AG08396 (cell line): ENCODE measurements around the gene FOXO3.

Experiments used
- DNase-seq: peaks from one replicate; pipeline ENCODE4 v3.0.0; 2012; ENCODE audit warnings: low spot score, mixed read lengths

Gene FOXO3

GRCh38 chr6:108685970-108686369, 125.3 kb downstream of the FOXO3 start:
- no peak for DNase-seq

- DNase-seq = no peak
These were observed 126.2 kb downstream of the FOXO3 start for GRCh38 chr6:108686896-108687295.

GRCh38 chr6:108687921-108688320, 127.2 kb downstream of the FOXO3 start:
- DNase-seq = no peak

GRCh38 chr6:108689272-108690161, 128.8 kb downstream of the FOXO3 start:
- peak; percentile 89 for DNase-seq

DNA sequence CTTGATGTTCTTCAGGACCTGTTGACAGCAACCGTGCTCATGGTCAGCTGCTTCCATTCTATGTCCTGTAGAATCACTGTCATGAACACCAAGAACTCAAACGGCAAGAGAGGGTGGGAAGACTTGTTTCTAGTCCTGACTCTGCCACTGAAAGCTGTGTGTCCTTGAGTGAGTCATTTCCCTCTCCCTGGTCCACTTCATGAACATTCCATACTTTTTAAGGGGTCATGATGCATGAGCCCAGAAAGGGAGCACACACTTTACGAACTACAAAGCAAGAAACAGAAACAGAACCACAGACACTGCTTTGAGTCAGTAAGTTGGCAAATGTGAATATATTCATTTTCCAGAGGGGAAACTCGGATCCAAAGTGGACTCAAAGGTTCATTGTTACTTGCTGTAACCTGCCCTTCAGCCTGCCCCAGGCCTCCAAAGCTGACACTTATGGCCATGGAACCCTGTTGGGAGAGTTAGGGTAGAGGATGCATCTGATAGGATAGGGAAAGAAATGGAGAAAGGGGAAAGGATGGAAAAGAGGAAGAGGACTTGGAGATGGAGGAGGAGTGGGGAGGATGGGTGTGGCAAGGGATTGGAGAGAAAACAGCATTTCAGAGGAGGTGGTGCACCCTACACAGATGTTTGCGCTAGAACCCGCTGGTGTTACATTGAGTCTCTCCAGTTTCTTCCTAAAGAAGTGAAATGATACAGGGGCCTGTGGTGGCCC, 129.8 kb downstream of the FOXO3 start:
- no peak for DNase-seq

DNA sequence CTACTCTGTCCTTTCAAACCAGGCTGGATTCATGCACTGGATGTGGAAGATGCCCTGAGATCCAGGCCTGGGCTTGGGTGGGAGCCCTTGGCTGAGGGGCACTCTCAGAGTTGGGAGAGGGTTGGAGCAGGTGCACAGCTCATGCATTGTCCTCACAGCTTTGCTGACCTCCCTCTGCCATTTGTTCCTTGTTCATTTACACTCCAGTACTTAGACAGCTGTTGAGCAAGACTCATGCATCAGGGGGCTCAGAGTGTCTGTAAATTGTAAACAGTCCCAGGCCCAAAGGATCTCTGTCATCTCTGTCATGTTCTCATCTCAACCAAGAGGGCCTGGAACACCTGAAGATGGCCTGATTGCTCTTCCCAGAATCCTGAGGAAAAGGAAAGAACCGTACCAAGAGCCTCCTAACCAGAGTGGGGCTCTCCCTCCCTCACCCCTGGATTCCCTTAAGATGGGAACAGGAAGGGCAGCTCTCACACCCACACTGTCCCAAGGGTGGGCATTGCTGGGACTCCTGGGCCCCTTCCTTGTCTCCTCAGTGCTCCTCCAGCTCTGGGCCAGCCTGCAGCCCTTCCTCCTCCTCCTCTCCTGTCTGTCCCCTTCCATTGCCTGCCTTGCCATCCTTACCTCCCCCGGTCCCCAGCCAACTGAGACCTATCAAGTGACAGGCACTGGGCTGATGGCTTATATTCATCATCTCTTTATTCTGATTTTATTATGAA, 132.9 kb downstream of the FOXO3 start:
- DNase-seq = no peak

DNA sequence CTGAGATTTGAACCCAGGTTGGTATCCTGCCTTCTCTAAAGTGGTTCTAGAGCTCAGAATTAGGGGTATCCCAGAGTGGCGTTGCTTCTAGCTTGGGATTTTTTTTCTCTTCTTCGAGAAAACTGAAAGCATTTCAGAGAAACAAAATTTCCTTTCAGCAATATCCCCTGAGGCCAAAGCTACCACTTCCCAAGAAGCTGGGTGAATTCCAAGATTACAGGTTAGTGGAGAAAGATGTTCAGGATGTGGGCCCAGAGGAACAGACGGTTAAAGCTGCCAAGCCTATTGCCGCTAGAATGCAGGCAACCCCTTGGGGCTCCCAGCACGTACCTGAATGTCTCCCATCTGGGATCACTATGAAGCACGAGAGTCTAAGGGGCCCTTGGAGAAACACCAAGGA, 134.1 kb downstream of the FOXO3 start:
- no peak for DNase-seq

DNA sequence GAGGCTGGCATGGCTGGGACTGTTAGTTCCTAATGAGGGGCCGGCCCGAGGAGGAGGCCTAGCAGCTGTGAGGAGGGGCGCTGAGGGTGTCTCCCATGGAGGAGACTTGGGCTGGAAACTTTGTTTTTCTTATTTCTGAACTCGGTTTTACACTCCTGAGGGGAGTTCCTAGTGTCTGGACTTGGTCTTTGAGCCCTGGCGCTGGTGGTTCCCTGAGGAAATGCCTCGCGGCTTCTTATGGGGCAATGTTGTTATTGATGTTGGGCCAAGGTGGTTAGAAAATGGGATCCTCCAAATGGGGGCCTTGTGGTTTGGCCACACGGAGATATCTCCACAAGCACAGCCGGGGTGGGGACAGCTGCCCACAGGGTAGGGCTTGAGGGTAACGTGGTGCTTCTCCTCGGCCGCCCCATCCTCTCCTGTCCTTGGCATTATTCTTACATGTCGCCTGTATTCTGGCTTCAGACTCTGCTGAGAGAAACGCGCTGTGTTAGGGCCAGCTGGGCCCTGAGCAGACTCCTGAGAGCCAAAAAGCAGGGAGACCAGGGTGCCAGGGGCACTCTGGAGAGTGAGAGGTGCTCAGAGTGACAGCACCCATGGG, 136.9 kb downstream of the FOXO3 start:
- no peak for DNase-seq

- DNase-seq = no peak
These were observed 138.0 kb downstream of the FOXO3 start for GRCh38 chr6:108698593-108699289.

DNA sequence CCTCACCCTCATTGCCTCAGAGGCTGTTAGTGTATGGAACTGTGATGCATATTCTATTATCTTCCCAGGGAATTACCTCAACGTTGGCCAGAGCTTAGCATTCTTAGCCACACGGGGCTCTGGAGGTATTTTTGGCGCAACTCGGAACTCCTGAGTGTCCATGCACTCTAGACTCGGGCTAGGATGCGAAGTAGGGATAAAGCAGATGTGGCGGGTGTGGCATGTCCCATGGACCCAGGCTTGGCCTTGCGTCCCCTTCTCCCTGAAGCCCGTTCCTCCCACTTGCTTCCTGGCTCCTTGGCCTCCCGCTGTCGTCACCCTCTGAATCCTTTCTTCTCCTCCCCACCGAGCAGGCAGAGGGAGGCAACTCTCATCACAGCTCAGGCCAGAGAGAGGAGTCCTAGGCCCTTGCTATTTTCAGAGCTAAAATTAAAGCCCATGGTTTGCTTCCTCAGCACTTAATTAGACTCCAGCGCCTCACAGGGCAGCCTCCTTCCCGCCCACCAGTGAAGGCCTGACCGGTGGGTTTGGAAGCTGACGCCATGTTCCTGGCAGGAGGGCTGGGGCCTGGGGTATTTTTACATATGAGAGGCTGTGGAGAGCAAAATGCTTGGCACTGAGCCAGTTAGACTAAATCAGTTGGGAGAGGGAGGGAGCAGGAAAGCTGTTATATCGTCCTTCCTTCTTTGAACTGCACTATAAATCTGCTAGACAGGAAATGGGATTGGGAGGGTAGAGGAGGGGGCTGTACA, 138.7 kb downstream of the FOXO3 start:
- DNase-seq = no peak

- no peak for DNase-seq
These were observed 141.6 kb downstream of the FOXO3 start for GRCh38 chr6:108702106-108702851.

GRCh38 chr6:108706649-108707048, 145.9 kb downstream of the FOXO3 start:
- DNase-seq = no peak

GRCh38 chr6:108707328-108707976, 146.7 kb downstream of the FOXO3 start:
- DNase-seq = no peak

- no peak for DNase-seq
These were observed 149.3 kb downstream of the FOXO3 start for GRCh38 chr6:108710030-108710429.

- DNase-seq = no peak
These were observed 149.8 kb downstream of the FOXO3 start for GRCh38 chr6:108710551-108710950.

DNA sequence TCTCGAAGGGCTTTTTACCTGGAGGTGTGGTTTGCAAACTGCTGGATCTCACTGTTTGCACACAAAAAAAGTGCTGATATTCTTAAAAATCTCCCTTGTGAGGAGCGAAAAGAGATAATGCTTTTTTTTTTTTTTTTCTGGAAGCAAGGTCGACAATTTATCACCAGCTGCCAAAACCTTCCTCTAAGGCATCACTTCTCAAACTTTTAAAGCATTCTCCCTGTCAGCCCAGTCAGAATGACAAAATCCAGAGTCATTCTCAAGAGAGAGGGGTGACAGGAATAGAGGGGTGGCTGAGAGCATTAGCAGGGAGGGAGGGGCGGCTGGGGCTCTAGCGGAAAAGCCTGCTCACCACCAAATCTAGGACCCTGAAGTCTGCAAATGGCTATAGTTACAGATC, 150.4 kb downstream of the FOXO3 start:
- DNase-seq = no peak

DNA sequence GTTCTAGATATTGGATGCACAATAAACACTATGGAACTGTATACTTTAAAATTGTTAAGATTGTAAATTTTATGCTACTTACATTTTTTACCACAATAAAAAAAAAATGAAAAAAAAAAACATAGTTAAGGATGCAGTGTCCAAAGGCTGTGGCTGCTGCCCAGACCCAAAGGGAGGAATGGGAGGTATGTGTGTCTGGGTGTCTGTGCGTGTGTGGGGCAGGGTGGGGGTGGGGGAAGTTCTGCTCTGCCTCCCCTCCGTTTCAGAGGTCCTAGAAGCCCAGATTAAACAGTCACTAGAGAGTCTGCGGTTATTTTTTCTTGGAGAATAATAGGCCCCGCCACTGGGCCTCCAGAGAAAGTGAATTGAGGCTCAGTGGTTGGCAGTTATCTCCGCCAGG, 151.1 kb downstream of the FOXO3 start:
- DNase-seq = no peak

- no peak for DNase-seq
These were observed 152.2 kb downstream of the FOXO3 start for GRCh38 chr6:108712946-108713345.

- no peak for DNase-seq
These were observed 153.5 kb downstream of the FOXO3 start for GRCh38 chr6:108714101-108714765.
